GM19438 (cell line): ENCODE results near the gene SRSF6.
A peak's percentile ranks its signal among the peaks of the same experiment; 100 is the strongest.
"Not testable (repeated sequence)": the region's sequence is repeated elsewhere in the genome, so short reads cannot be mapped to it uniquely, and the experiment has no call there.

ENCODE experiments used
- ATAC-seq: cut with Tn5 transposase; IDR thresholded peaks from one replicate; pipeline ENCODE4 v1.9.1; 2021; ENCODE audit warnings: low read depth; ENCODE audit not compliant: unreplicated experiment

SRSF6 gene

DNA sequence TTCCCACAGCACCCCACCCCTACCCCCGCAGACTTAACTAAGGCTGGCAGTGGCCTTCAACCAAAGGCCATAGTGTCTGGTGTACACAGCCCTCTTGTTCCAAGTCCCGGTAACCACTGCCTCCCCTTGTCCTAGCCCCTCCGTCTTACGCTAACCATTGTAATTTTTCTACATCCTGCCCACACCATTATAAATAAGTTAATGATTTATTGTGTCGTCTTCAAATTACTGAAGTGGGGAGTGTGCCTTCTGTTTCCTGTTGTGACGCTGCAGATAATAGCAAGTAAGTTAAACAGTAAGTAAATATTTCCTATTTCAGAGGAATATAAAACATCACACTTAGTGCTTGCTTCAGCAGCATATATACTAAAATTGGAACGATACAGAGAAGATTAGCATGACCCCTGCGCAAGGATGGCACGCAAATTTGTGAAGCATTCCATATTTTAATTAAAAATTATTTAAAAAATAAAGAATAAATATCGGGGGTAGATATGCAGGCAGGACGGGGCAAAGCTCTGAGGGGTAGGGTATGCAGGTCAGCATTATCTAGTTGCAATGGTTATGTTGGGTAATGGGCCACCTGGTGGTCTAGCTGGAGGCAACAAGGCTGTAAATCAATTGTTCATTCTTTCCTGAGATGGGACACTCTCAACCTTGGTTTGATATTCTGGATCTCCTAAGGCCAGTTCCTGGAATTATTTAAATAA, 15.1 kb downstream of the SRSF6 start:
- ATAC-seq, result no peak

GRCh38 chr20:43473381-43473704, 15.6 kb downstream of the SRSF6 start:
- ATAC-seq, result no peak

- no peak for ATAC-seq
These were observed 19.5 kb downstream of the SRSF6 start for GRCh38 chr20:43477193-43477592.

GRCh38 chr20:43477619-43478018, 19.9 kb downstream of the SRSF6 start:
- no peak for ATAC-seq

DNA sequence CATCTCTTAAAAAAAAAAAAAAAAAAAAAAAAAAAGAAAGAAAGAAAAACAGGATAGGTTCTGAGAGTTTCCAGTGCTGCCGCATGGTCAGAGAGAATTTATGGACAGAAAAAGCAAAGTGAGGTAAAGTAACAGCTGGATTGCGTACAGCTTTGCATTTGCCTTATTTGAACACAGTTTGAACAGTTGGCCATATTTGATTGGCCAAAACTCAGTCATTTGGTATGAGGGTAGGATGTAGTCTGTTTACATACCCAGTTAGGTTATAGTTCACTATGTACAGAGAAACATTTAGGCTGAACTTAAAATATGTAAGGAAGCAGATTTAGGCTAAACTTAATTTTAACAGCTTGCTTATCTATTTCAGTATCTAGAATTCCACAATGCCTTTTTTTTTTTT, 32.3 kb downstream of the SRSF6 start:
- ATAC-seq, result no peak

GRCh38 chr20:43492101-43492500, 34.4 kb downstream of the SRSF6 start:
- ATAC-seq, result no peak

DNA sequence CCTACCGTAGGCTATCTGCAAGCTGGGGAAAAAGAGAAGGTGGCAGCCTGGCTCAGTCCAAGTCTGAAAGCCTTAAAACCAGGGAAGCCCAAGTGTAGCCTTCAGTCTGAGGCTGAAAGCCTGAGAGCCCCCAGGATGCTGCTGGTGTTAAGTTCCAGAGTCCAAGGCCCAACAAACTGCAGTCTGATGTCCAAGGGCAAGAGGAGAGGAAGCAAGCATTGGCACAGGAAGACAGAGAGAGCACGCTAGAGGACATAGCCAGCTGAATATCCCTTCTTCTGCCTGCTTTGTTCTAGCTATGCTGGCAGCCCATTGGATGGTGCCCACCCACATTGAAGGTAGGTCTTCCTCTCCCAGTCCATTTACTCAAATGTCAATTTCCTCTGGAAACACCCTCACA, 37.7 kb downstream of the SRSF6 start:
- no peak for ATAC-seq

DNA sequence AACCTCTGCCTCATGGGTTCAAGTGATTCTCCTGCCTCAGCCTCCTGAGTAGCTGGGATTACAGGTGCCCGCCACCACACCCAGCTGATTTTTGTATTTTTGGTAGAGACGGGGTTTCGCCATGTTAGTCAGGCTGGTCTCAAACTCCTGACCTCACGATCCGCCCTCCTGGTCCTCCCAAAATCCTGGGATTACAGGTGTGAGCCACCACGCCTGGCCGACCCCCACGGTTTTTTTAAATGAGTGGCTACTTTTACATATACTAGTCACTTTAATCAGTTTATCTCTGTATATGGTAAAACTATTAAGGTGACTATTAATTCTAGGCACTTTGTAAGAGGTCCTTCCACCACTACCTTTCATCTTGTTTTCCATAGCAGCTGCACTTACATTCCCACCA, 44.3 kb downstream of the SRSF6 start:
- not testable (repeated sequence) for ATAC-seq

DNA sequence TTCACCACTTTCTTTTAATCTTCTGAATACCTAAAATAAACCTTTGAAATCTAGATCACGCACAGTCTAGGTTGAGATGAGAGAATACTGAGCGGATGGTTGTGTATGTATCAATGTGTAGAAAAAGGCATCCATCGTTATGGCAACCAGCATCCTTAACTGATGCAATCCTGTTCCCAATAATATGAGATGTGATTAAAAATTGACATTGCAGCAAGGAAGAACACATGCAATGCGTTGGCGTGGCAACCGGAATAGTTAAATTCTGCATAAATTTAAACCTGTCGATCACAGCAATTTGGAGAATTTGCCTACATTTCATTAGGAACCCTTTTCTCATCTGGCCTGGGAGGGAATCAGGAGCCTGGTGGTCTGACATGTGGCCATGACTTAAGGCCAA, 48.5 kb downstream of the SRSF6 start:
- no peak for ATAC-seq

- ATAC-seq, result no peak
These were observed 49.7 kb downstream of the SRSF6 start, which contains the start of gene L3MBTL1 for GRCh38 chr20:43507150-43508080. Gene L3MBTL1 (plus strand): TSS chr20:43507697. CDS start chr20:43513504, 5,807 bp downstream.

DNA sequence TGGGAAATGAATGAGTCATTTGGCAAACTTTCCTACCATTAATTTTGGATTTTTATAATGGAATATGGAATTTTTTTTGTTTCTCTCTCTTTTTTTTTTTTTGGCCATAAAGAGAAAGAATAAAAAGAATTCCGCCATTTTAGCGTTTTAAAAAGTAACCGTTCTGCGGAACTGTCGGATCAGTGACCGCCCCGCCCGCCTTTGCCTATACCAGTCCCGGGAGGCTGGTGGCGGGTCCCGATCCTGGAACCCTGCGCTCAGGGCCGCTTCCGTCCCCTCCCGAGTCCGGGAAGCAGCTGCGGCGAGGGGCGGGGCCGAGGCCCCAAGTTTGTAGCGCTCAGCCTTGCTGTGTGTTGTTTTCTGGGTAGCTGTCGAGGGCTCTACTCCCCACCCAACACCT, 50.4 kb downstream of the SRSF6 start:
- ATAC-seq, result no peak

GRCh38 chr20:43508604-43509040, 50.9 kb downstream of the SRSF6 start:
- no peak for ATAC-seq

GRCh38 chr20:43511879-43512278, 54.2 kb downstream of the SRSF6 start:
- no peak for ATAC-seq

DNA sequence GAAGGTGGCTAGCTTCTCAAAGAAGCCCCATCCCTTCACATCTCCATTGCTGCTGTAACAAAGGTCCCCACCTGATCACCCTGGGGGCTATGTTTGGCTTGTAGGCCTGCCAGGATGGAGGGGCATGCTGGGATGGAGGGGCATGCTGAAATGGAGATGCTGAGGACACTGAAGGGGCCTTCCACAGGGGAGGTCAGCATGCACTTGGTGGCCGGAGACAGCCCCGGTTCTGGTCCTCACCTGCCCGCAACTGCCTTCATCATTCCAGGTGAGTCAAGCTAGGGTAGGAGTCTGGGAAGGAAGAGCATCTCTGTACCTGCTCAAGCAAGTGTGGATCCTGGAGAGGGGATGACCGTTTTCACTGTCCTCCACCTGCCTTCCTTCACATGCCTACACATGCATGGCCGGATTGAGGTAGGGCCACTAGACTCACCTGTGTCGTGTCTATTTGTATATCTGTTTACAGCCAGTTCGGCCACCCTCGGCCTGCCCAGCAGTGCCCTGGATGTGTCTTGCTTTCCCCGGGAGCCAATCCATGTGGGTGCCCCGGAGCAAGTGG, 55.8 kb downstream of the SRSF6 start:
- ATAC-seq, result peak; percentile 5
